HCEC 1CT (cell line): ENCODE measurements around the gene ARHGAP19.
"Not testable (repeated sequence)": the region's sequence is repeated elsewhere in the genome, so short reads cannot be mapped to it uniquely, and the experiment has no call there.

Experiments used
- DNase-seq: peaks from one replicate; pipeline ENCODE4 v3.0.0-alpha.2; 2017

The ARHGAP19 gene

DNA sequence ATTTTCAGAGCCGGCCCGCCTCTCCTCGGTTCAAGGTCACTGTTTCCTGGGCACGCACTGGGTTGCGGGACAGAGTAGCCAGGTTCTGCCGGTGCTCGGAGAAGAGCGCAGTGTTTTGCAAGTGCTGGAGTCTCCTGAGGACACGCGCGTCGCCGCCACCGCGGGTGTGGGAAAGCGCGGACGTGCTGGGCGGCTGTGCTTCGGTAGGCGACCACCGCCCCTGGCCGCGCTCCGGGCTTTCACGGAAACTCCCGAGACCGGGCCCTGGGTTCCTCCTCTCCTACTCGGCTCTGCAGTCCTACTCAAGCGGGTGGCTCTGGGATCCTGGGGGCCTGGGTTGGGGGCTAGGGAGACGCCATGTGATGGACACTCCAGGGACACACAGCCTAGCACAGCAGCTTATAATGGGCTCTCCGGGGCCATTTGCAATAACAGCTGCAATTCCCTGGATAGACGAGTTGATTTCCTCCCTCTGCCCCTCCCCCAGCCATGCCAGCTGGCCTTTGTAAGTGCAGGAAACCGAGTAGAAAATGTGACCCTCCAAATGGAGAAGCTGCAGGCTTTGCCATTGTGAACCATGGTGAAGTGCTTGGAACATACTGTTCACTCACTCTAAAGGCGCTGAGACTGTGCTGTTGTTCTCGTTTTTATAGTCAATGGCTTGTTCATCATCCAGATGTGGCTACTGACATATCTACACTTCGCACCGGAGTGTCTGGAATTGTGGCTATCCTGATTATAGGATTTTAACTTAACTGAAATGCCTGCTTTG lies 28.8 kb upstream of the ARHGAP19 start:
- no peak for DNase-seq

- DNase-seq, result no peak
Measured at GRCh38 chr10:97320480-97321031, 28.1 kb upstream of the ARHGAP19 start.

DNA sequence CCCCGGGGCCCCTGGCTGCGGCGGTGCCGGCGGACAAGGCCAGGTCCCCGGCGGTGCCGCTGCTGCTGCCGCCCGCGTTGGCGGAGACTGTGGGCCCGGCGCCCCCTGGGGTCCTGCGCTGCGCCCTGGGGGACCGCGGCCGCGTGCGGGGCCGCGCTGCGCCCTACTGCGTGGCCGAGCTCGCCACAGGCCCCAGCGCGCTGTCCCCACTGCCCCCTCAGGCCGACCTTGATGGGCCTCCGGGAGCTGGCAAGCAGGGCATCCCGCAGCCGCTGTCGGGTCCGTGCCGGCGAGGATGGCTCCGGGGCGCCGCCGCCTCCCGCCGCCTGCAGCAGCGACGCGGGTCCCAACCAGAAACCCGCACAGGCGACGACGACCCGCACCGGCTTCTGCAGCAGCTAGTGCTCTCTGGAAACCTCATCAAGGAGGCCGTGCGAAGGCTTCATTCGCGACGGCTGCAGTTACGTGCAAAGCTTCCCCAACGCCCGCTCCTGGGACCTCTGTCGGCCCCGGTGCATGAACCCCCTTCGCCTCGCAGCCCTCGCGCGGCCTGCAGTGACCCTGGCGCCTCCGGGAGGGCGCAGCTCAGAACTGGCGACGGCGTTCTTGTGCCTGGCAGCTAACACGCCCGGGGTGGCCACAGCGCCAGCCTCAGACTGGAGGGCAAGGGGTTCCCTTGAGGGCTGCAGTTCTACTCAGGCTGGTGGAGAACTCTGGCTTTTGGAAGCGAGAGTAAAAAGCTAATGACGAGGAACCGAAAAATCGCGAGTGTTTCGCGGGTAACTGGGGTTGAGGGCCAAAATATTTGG lies 27.4 kb upstream of the ARHGAP19 start:
- no peak for DNase-seq

DNA sequence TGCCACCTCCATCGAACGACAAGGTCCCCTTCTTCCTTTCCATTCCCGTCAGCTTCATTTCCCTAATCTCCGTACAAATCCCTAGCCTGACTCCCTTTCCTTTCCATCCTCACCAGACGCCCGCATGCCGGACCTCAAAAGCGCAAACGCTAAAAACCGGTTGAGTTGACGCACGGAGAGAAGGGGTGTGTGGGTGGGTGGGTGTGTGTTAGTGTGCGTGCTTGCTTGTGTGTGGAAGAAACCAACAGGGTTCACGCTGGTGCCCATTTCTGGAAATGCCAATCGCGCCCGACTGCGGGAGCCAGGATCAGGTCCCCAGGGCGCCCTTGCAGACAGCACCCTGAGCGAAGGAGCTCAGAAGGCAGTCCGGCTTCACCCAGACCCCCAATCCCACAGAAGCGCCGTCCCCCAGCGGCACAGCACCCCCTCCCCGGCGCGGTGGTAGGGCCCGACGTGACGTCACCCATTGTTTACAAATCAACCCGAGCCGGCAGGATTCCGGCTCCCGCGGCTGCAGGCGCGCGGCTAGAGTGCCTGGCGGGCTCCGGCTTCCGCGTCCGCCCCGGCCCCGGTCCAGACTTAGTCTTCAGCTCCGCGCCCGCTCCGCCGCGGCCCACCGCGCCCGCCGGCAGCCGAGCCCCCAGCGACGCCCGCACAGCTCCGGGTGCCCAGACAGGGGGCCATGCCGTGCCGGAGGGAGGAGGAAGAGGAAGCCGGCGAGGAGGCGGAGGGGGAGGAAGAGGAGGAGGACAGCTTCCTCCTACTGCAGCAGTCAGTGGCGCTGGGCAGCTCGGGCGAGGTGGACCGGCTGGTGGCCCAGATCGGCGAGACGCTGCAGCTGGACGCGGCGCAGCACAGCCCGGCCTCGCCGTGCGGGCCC lies 26.6 kb upstream of the ARHGAP19 start, which contains the start of gene FRAT1:
TSS of gene FRAT1 (plus strand) at position 500 of the 880 bp plus-strand sequence. CDS start at position 683, 183 bp downstream.
- peak; percentile 85 for DNase-seq

DNA sequence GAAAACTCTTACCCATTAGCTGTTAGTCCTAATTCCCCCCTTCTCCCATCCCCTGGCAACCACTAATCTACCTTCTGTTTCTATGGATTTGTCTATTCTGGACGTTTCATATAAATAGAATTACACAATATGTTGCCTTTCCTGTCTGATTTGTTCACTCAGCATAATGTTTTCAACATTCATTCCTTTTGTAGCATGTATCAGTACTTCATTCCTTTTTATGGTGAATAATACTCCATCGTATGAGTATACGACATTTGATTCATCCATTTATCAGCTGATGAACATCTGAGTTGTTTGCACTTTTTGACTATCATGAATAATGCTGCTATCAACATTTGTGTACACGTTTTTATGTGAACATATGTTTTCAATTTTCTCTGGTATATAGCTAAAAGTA lies 22.2 kb upstream of the ARHGAP19 start:
- peak; percentile 67 for DNase-seq

- DNase-seq, result no peak
Measured at GRCh38 chr10:97312897-97313296, 20.5 kb upstream of the ARHGAP19 start.

- no peak for DNase-seq
Measured at GRCh38 chr10:97311111-97311626, 18.7 kb upstream of the ARHGAP19 start.

- DNase-seq, result no peak
Measured at GRCh38 chr10:97307866-97308780, 15.7 kb upstream of the ARHGAP19 start.

DNA sequence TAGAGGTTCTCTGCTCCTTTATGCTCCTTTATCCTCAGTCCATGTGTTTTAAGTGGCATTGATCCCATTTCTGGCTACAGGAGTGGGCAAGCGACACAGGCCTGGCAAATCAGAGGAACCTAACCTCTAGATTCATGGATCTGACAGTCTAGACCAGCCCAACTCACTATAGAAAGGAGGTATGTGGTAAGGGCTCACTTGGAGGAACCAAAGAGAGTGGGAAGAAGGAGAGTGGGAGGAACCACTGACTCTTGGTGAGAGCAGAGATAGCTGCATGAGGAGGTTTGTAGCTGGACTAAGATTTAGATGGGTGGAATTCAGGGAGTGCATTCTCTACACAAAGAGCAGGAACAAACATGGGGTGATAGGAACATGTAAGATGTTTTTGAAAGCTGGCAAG lies 15.0 kb upstream of the ARHGAP19 start:
- no peak for DNase-seq

GRCh38 chr10:97302088-97302791 lies 9.8 kb upstream of the ARHGAP19 start:
- DNase-seq, result no peak

DNA sequence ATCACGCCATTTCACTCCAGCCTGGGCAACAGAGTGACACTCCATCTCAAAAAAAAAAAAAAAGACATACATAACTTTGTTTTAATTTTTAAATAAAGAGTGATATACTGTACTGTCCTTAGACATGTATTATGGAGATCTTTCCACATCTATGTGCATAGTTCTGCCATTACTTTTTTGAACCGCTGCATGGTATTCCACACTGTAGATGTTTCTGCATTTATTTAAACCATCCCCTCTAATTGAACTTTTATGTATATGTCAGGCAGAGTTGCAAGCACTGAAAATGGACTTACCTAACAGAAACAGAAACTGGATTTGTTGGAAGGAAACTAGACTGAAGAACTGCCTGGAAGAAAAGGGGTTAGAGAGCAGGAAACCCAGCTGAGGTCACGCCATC lies 8.5 kb upstream of the ARHGAP19 start:
- no peak for DNase-seq

DNA sequence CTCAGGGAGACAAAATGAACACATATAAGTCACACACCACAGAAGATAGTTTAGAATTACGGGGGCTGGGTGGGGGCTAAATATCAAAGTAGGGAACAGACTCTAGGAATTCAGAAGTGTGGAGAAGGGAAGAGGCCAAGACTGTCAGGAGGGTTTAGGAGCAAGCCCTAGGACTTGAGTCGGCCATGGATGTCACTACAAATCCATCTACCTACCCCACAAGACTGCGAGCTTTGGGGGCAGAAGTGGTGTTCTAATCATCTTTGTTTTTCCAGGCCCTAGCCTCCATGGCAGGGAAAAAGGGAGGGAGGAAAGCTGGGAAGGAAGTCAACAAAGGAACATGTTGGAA lies 5.8 kb upstream of the ARHGAP19 start:
- peak; percentile 18 for DNase-seq

DNA sequence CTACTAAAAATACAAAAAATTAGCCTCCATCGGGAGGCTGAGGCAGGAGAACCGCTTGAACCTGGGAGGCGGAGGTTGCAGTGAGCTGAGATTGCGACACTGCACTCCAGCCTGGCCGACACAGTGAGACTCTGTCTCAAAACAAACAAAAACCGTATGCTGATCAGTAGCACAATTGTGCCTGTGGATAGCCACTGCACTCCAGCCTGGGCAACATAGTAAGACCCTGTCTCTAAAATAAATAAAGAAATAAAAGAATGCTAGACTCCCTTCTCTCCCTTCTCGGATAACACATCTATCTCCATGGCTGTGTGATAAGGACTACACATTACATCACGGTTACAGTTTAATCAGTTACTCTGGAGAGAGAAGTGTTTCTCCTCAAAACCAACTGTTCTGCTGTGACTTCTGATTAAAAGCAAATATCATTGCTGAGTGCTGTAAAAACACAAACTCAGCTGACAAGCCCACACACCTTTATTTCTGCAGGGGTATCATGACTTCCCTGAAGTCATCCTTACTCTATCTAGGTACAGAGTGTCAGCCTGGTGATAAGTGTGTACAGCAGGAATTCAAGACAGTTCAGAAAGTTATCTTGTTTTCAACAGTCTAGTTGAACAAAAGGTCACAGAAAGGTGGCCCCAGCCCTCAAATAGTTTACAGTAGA lies 5.3 kb upstream of the ARHGAP19 start:
- no peak for DNase-seq

DNA sequence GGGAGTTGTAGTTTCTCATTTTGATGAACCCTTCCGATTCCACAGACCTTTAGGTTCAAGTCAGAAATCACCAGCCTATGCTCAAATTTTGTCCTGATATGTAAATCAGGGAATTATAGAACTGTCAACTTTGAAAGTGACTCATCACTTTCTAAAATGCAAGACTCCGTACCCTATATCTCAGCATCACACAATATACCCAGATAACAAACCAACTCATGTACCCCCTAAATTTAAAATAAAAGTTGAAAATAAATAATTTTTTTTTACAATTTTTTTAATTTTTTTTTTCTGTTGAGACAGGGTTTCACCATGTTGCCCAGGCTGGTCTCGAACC lies 393 bp upstream of the ARHGAP19 start:
- no peak for DNase-seq

DNA sequence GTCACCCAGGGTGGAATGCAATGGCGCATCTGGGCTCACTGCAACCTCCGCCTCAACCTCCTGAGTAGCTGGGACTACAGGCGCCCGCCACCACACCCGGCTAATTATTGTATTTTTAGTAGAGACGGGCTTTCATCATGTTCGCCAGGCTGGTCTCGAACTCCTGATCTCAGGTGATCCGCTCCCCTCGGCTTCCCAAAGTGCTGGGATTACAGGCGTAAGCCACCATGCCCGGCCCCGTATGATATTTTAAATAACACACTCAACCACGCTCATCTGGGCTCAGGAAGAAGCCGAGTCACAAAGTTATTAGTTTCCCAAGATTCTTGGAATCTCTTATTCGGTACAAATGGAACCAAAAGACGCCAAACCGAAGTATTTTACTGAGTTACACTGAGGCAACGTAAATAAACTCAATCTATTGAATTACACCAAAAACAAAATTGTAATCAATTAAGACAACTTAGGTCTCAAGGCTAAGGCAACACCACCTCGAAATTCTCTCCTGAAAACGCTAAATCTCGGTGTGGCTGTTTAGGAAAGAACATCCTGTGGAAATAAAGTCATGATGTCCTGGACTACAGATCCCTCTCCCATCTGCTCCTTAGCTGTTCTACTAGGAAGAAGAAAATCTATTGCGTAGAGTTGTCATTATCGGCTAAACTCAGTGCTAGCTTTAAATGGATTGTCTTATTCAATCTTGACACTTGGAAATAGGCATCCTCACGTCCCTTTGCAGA lies 910 bp downstream of the ARHGAP19 start:
- DNase-seq, result no peak

GRCh38 chr10:97290576-97291356 lies 1.7 kb downstream of the ARHGAP19 start:
- DNase-seq, result not testable (repeated sequence)

GRCh38 chr10:97290076-97290475 lies 2.4 kb downstream of the ARHGAP19 start:
- DNase-seq, result not testable (repeated sequence)

DNA sequence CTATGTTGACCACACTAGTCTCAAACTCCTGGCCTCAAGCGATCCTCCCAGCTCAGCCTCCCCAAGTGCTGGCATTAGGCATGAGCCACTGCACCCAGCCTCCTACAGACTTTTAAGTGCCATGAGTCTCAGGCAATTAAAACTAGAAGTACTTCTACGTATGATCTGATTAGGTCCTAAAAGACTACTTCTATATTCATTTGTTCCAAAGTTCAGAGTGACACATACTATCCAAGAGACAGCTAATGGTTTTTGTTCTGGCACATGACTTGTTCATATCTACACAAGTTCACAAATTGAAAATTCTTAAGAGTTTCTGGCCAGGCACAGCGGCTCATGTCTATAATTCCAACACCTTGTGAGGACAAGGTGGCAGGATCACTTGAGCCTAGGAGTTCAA lies 11.7 kb downstream of the ARHGAP19 start:
- no peak for DNase-seq
